Testis (tissue), 3 donors: ENCODE results near the gene PPP1R7. TPM values are rescaled to one million over a fixed set of nuclear protein-coding genes. Genes with fewer than 3 reads are reported as not detected.
A peak's percentile ranks its signal among the peaks of the same experiment; 100 is the strongest.

Experiments
- DNase-seq: peaks from one replicate; pipeline ENCODE4 v3.0.0-alpha.2; 2019
- H3K27ac ChIP-seq, 2 donors: fragments of 200-600 bp; sonication (generic); one replicate each; pipeline ENCODE4 v1.5.1; 2019
- H3K27me3 ChIP-seq: fragments of 200-600 bp; sonication (generic); one replicate; pipeline ENCODE4 v1.5.1; 2019
- H3K36me3 ChIP-seq: fragments of 200-600 bp; sonication (generic); one replicate; pipeline ENCODE4 v1.5.1; 2017; ENCODE audit warnings: low read depth; ENCODE audit errors: missing control alignments
- H3K4me1 ChIP-seq: fragments of 200-600 bp; sonication (generic); one replicate; pipeline ENCODE4 v1.5.1; 2019
- H3K4me3 ChIP-seq, 2 donors: fragments of 200-600 bp; sonication (generic); one replicate each; pipeline ENCODE4 v1.5.1; 2017 to 2019
- H3K9me3 ChIP-seq: fragments of 200-600 bp; sonication (generic); one replicate; pipeline ENCODE4 v1.5.1; 2017
- POLR2A ChIP-seq: fragments of 450-650 bp; IDR thresholded peaks from one replicate; pipeline ENCODE4 v1.6.1; 2017; ENCODE audit warnings: antibody characterized with exemption, mild to moderate bottlenecking, moderate library complexity
- WGBS, 2 donors: methylation state at CpG; one replicate each; pipeline ENCODE4 v1.1.5; 2018; 5-methylcytosine and 5-hydroxymethylcytosine counted together
- intact Hi-C: fragments of 100-400 bp; cut with DNase I; formaldehyde crosslinking; loops from one replicate; pipeline ENCODE4 v1.15.1; 2023; ENCODE audit warnings: low total_unique reads
- polyA plus RNA-seq: library from polyadenylated mRNA; stranded (reverse); fragments of 350-450 nt; fragmentation: Illumina TruSeq; extraction: RNeasy Lipid Tissue Mini Kit (QIAGEN cat#74804); gene quantifications from one replicate; pipeline ENCODE4 v1.2.3, GENCODE V29; 2014; ENCODE audit warnings: low read depth, low replicate concordance; ENCODE audit not compliant: insufficient read depth
- total RNA-seq, 2 donors: library from RNA; depleted of rRNA; stranded (reverse); fragments of >200 nt; gene quantifications; one replicate each; pipeline ENCODE4 v1.2.3, GENCODE V29; 2016
- TF ChIP-seq, protein P1 (sequence below), 3 experiments: fragments of 450-650 bp in 2 of 3; fragments of 200-600 bp in 1 of 3; sonication (generic) in 1 of 3; IDR thresholded peaks; one replicate each; pipeline ENCODE4 v1.5.1; 2016 to 2019; ENCODE audit warnings: antibody characterized with exemption in 3 of 3, mild to moderate bottlenecking in 2 of 3, moderate library complexity in 1 of 3

PPP1R7 gene
- total and polyA plus RNA-seq, 3 donors from 2014 or later, result 100 to 358 (median 139) TPM

- H3K27ac ChIP-seq, result peak overlapping the region; percentile 0 to 79
- WGBS, 2 donors, result 94 to 95% methylated on average over 15 to 25 of the region's 26 CpGs
- intact Hi-C loops, result no loop called here
Measured at GRCh38 chr2:241228081-241228859, 78.0 kb downstream of the PPP1R7 start.

DNA sequence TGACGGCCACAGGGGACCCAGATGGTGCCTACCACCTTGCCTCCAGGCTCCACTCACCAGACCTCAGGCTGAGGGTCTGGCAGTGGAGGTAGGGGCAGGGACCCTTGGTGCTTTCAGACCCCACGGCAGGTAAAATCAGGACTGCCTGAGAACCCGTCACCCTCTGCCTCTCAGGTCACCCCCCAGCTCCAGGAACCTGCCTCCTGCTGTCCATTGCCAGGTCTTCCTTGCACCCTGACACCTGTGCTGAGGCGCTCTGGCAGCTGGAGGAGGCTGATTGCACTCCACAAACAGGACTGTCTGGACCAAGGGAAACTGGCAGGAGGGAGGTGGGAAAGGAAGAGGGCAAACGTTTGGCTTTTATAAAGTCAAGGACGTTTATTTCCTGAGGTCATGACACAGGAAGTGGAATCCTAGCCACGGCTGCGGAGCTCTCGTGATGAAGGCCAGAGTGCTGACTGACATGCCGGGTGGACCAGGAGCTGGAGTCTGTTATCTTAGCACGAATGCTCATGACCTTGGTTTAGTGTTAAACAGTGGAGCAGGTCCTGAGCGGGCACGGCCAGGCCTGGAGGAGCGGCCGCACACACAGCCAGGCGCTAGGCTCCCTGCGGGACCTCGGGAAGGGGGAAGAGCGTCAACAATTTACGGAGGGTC is 78.7 kb downstream of the PPP1R7 start:
- Histone ChIP-seq H3K36me3 (no peaks in the 10 kb centered on the region), H3K4me3 (no peak overlapping the region), H3K27me3 (no peaks in the 10 kb centered on the region), H3K9me3 (no peaks in the 10 kb centered on the region), H3K4me1 (peaks cover 12% of the 10 kb centered on the region), H3K27ac (peak overlapping the region; percentile 0 to 79)
- 52 to 66% methylated on average over 18 to 20 of the region's 20 CpGs for WGBS, 2 donors
- intact Hi-C loops, result no loop called here
- peak; percentile 64 for DNase-seq
- TF ChIP-seq, protein P1, sequence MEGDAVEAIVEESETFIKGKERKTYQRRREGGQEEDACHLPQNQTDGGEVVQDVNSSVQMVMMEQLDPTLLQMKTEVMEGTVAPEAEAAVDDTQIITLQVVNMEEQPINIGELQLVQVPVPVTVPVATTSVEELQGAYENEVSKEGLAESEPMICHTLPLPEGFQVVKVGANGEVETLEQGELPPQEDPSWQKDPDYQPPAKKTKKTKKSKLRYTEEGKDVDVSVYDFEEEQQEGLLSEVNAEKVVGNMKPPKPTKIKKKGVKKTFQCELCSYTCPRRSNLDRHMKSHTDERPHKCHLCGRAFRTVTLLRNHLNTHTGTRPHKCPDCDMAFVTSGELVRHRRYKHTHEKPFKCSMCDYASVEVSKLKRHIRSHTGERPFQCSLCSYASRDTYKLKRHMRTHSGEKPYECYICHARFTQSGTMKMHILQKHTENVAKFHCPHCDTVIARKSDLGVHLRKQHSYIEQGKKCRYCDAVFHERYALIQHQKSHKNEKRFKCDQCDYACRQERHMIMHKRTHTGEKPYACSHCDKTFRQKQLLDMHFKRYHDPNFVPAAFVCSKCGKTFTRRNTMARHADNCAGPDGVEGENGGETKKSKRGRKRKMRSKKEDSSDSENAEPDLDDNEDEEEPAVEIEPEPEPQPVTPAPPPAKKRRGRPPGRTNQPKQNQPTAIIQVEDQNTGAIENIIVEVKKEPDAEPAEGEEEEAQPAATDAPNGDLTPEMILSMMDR (IDR thresholded peaks at IDR 0.05), result no peak
- TF ChIP-seq POLR2A, result no peak

More at GRCh38 chr2:241228081-241228859, 78.0 kb downstream of the PPP1R7 start:
- Histone ChIP-seq H3K9me3 (no peaks in the 10 kb centered on the region), H3K36me3 (no peaks in the 10 kb centered on the region), H3K4me3 (no peak overlapping the region), H3K4me1 (peaks cover 15% of the 10 kb centered on the region), H3K27me3 (no peaks in the 10 kb centered on the region)
- no peak for TF ChIP-seq POLR2A
- TF ChIP-seq, protein P1 (IDR thresholded peaks at IDR 0.05), result no peak
- no peak for DNase-seq

DNA sequence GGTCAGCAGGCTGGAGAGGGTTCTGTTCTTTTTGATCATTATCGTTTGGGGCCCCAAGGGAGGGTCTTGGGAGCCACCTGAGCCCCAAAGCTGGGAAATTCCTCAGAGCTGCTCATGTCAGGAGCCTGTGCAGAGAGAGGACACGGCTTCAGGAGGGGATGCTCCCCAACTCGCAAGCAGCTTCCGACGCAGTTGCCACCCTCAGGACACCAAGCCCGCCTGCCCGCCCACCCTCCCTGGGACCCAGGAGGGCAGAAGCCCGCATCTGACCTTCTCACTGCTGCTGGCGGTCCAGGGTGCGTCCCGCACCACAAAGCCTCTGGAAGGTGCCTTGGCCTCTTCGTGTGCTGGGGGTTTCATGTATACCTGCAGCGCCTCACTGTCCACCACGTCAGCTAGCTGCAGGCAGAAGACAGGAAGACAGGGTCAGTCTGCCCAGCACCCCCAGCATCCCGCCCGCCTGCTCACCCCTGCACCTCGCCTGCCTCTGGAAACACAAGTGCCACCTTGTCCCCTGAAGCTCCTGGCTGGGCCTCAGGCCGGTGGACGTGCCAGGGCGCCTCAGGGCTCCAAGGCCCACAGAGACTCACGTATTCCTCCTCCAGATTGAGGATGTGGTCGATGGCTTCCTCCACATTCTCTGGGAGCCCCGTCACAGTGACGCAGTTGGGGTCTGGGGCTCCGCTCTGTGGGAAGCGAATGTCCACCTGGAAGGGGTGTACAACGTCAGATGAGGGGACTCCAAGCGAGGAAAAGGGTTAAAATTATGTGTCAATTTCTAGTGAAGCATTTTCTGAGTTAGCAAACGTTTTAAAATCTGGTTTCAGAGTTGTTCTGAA is 79.5 kb downstream of the PPP1R7 start:
- DNase-seq, result no peak
- 86 to 89% methylated on average over 17 to 29 of the region's 29 CpGs for WGBS, 2 donors
- intact Hi-C loops, result no loop called here
- Histone ChIP-seq H3K27me3 (no peaks in the 10 kb centered on the region), H3K4me1 (peaks cover 5% of the 10 kb centered on the region), H3K27ac (peak overlapping the region; percentile 0 to 79), H3K36me3 (no peaks in the 10 kb centered on the region), H3K4me3 (no peak overlapping the region), H3K9me3 (no peaks in the 10 kb centered on the region)
- no peak for TF ChIP-seq POLR2A
- TF ChIP-seq, protein P1 (IDR thresholded peaks at IDR 0.05), result no peak

DNA sequence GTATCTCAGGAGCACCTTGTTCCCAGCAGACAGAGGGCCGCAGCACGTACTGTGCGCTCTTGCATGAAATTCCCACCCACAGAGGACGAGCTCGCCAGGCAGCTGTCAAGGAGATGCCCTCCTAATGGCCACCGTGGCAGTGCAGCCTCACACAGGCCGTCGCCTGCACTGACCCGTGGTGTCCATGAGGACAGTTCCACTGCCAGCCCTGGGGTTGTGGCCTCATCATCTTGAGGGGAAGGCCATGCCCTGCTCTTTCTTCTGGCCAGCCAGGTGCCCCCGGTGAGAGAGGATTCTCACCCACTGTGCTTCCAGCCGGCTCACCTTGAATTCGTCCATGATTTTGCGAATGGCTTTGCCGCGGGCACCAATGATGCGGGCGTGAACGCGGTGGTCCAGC is 80.2 kb downstream of the PPP1R7 start:
- Histone ChIP-seq H3K4me1 (peaks cover 5% of the 10 kb centered on the region), H3K36me3 (no peaks in the 10 kb centered on the region), H3K27me3 (no peaks in the 10 kb centered on the region), H3K27ac (no peak overlapping the region), H3K4me3 (no peak overlapping the region), H3K9me3 (no peaks in the 10 kb centered on the region)
- intact Hi-C loops, result no loop called here
- DNase-seq, result no peak
- TF ChIP-seq, protein P1 (IDR thresholded peaks at IDR 0.05), result no peak
- no peak for TF ChIP-seq POLR2A
- WGBS, 2 donors, result 92 to 95% methylated on average over 17 to 19 of the region's 19 CpGs
